ENCODE data around the gene DNMT1.

The DNMT1 gene

GRCh38 chr19:10228920-10229319 lies 34.2 kb upstream of the DNMT1 start:
- DNase-seq (ENCODE audit: low spot score), result no peak
- H3K27ac ChIP-seq (replicated peaks; ENCODE audit: low read length), result no peak overlapping the region

GRCh38 chr19:10228393-10228792 lies 33.6 kb upstream of the DNMT1 start:
- H2AK5ac ChIP-seq (ENCODE audit: low read depth, low read length), result no peak overlapping the region
- H2BK12ac ChIP-seq (ENCODE audit: low read length), result no peak overlapping the region
- H3K23ac ChIP-seq (ENCODE audit: low read depth, low read length, poor library complexity), result no peak overlapping the region
- no peak overlapping the region for H3K14ac ChIP-seq (ENCODE audit: low read length)
- no peak overlapping the region for H3K18ac ChIP-seq (ENCODE audit: low read length)
- DNase-seq (ENCODE audit: low spot score), result no peak
- H2BK15ac ChIP-seq (ENCODE audit: low read length), result peak overlapping the region; percentile 0
- H2AFZ ChIP-seq (ENCODE audit: low read length), result no peak overlapping the region
- no peak overlapping the region for H3K4ac ChIP-seq (ENCODE audit: low read length)
- no peak overlapping the region for H2BK5ac ChIP-seq (ENCODE audit: low read length)
- no CpG with 5 or more reads among the region's 5 CpGs for WGBS, 2 donors (ENCODE audit: extremely low coverage in 2 of 2, insufficient read length in 2 of 2, insufficient replicate concordance in 1 of 2)
- H3K4me1 ChIP-seq (ENCODE audit: control insufficient read depth in 2 of 2, insufficient read depth in 1 of 2, low read depth in 1 of 2, low read length in 2 of 2), result peaks cover 13 to 18% of the 10 kb centered on the region in 2 donors
- no peak overlapping the region for H3K27ac ChIP-seq (replicated peaks; ENCODE audit: low read length)
- no peaks in the 10 kb centered on the region for H3K9me3 ChIP-seq (replicated peaks in 1 of 2; ENCODE audit: control insufficient read depth in 2 of 2, insufficient read depth in 1 of 2, low read depth in 1 of 2, low read length in 2 of 2)
- no peak overlapping the region for H3K4me3 ChIP-seq (ENCODE audit: low read length in 2 of 2)
- no peak overlapping the region for H4K91ac ChIP-seq (ENCODE audit: low read depth, low read length, poor library complexity)
- H3K36me3 ChIP-seq (replicated peaks in 1 of 2; ENCODE audit: control insufficient read depth in 2 of 2, insufficient read depth in 2 of 2, low read length in 2 of 2), result peaks cover 7 to 20% of the 10 kb centered on the region in 2 donors
- H2BK120ac ChIP-seq (ENCODE audit: low read depth, low read length), result no peak overlapping the region
- H3K4me2 ChIP-seq (ENCODE audit: insufficient read depth, low read length, poor library complexity, severe bottlenecking), result no peak overlapping the region
- no peaks in the 10 kb centered on the region for H3K27me3 ChIP-seq (ENCODE audit: control insufficient read depth in 3 of 3, insufficient read depth in 3 of 3, low read depth in 1 of 3, low read length in 3 of 3)
- no peak overlapping the region for H3K9ac ChIP-seq (ENCODE audit: low read depth, low read length, poor library complexity)
- peaks cover 21% of the 10 kb centered on the region for H3K79me1 ChIP-seq (ENCODE audit: low read depth, low read length)
- no peak overlapping the region for H4K8ac ChIP-seq (ENCODE audit: low read depth, low read length)

More at GRCh38 chr19:10228920-10229319, 34.2 kb upstream of the DNMT1 start:
- Histone ChIP-seq H3K4me3 (ENCODE audit: low read length in 2 of 2) (no peak overlapping the region), H2AFZ (ENCODE audit: low read length) (no peak overlapping the region), H3K79me1 (ENCODE audit: low read depth, low read length) (peaks cover 21% of the 10 kb centered on the region), H2BK15ac (ENCODE audit: low read length) (no peak overlapping the region), H4K91ac (ENCODE audit: low read depth, low read length, poor library complexity) (no peak overlapping the region), H2BK5ac (ENCODE audit: low read length) (no peak overlapping the region), H3K4ac (ENCODE audit: low read length) (no peak overlapping the region), H2BK12ac (ENCODE audit: low read length) (no peak overlapping the region), H3K23ac (ENCODE audit: low read depth, low read length, poor library complexity) (no peak overlapping the region), H3K18ac (ENCODE audit: low read length) (no peak overlapping the region), H3K9ac (ENCODE audit: low read depth, low read length, poor library complexity) (no peak overlapping the region), H3K14ac (ENCODE audit: low read length) (no peak overlapping the region), H4K8ac (ENCODE audit: low read depth, low read length) (no peak overlapping the region), H2BK120ac (ENCODE audit: low read depth, low read length) (no peak overlapping the region), H3K9me3 (replicated peaks in 1 of 2; ENCODE audit: control insufficient read depth in 2 of 2, insufficient read depth in 1 of 2, low read depth in 1 of 2, low read length in 2 of 2) (no peaks in the 10 kb centered on the region), H2AK5ac (ENCODE audit: low read depth, low read length) (no peak overlapping the region), H3K27me3 (ENCODE audit: control insufficient read depth in 3 of 3, insufficient read depth in 3 of 3, low read depth in 1 of 3, low read length in 3 of 3) (no peaks in the 10 kb centered on the region), H3K4me2 (ENCODE audit: insufficient read depth, low read length, poor library complexity, severe bottlenecking) (no peak overlapping the region), H3K36me3 (replicated peaks in 1 of 2; ENCODE audit: control insufficient read depth in 2 of 2, insufficient read depth in 2 of 2, low read length in 2 of 2) (peaks cover 7 to 15% of the 10 kb centered on the region in 2 donors), H3K4me1 (ENCODE audit: control insufficient read depth in 2 of 2, insufficient read depth in 1 of 2, low read depth in 1 of 2, low read length in 2 of 2) (peaks cover 13 to 18% of the 10 kb centered on the region in 2 donors)
- WGBS, 2 donors (ENCODE audit: extremely low coverage in 2 of 2, insufficient read length in 2 of 2, insufficient replicate concordance in 1 of 2), result no CpG with 5 or more reads among the region's 2 CpGs

DNA sequence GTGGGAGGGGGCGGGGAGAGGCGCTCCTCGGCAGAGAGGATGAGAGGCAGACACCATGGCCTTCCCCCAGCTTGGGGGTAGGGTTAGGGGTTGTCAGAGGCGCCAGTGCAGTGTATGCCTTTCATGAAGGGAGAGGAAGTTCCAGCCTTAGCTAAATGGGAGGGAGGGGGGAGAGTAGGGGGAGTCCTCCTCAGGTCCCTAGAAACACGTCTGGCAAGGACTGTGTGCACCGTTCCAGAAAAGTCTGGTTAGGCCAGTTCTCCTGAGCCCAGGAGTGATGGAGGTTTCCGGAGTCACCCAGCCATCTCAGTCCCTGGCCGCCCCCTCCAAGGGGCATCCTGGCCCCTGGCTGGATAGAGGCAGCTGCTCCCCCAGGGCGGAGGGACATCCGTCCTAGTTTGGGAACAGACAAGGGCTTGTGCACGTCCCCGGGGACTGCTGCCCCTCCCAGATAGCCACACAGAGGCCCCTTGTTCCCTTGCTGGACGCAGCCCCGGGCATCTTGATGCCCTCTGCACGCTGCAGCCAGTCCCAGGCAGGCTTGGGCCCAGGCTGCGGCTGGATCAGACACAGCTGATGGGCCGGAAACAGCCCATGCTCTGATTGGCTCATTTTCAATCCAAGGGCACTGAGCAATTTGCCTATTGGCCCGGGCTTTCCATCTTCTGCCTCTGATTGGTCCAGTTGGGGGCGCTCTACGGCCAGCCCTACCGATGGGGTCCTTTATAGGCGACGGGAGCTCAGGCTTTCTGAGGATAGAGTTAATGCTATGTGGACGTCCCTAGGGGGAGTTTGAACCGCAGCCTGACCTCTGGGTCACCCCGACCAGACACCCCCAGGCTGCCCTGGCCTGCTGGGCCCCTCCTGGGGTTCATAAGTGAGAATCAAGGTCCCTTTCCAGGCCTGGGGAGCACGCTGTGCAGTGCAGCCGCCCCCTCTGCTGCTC lies 32.5 kb upstream of the DNMT1 start:
- no peak overlapping the region for H3K27ac ChIP-seq (replicated peaks; ENCODE audit: low read length)
- no peak overlapping the region for H3K4ac ChIP-seq (ENCODE audit: low read length)
- no CpG with 5 or more reads among the region's 28 CpGs for WGBS, 2 donors (ENCODE audit: extremely low coverage in 2 of 2, insufficient read length in 2 of 2, insufficient replicate concordance in 1 of 2)
- H3K9me3 ChIP-seq (replicated peaks in 1 of 2; ENCODE audit: control insufficient read depth in 2 of 2, insufficient read depth in 1 of 2, low read depth in 1 of 2, low read length in 2 of 2), result no peaks in the 10 kb centered on the region
- H3K23ac ChIP-seq (ENCODE audit: low read depth, low read length, poor library complexity), result peak overlapping the region; percentile 85
- peak overlapping the region; percentile 67 for H2BK15ac ChIP-seq (ENCODE audit: low read length)
- no peak overlapping the region for H4K91ac ChIP-seq (ENCODE audit: low read depth, low read length, poor library complexity)
- H3K4me2 ChIP-seq (ENCODE audit: insufficient read depth, low read length, poor library complexity, severe bottlenecking), result peak overlapping the region; percentile 12
- peaks cover 21% of the 10 kb centered on the region for H3K79me1 ChIP-seq (ENCODE audit: low read depth, low read length)
- no peak overlapping the region for H2BK5ac ChIP-seq (ENCODE audit: low read length)
- H3K27me3 ChIP-seq (ENCODE audit: control insufficient read depth in 3 of 3, insufficient read depth in 3 of 3, low read depth in 1 of 3, low read length in 3 of 3), result no peaks in the 10 kb centered on the region
- no peak overlapping the region for H3K14ac ChIP-seq (ENCODE audit: low read length)
- H2BK120ac ChIP-seq (ENCODE audit: low read depth, low read length), result peak overlapping the region; percentile 61
- H2AFZ ChIP-seq (ENCODE audit: low read length), result no peak overlapping the region
- peak overlapping the region; percentile 44 for H3K9ac ChIP-seq (ENCODE audit: low read depth, low read length, poor library complexity)
- H4K8ac ChIP-seq (ENCODE audit: low read depth, low read length), result no peak overlapping the region
- no peak for DNase-seq (ENCODE audit: low spot score)
- peak overlapping the region; percentile 87 for H3K18ac ChIP-seq (ENCODE audit: low read length)
- H3K36me3 ChIP-seq (replicated peaks in 1 of 2; ENCODE audit: control insufficient read depth in 2 of 2, insufficient read depth in 2 of 2, low read length in 2 of 2), result peaks cover 11 to 27% of the 10 kb centered on the region in 2 donors
- H2AK5ac ChIP-seq (ENCODE audit: low read depth, low read length), result peak overlapping the region; percentile 96
- no peak overlapping the region for H3K4me3 ChIP-seq (ENCODE audit: low read length in 2 of 2)
- H2BK12ac ChIP-seq (ENCODE audit: low read length), result no peak overlapping the region
- peaks cover 13 to 18% of the 10 kb centered on the region in 2 donors for H3K4me1 ChIP-seq (ENCODE audit: control insufficient read depth in 2 of 2, insufficient read depth in 1 of 2, low read depth in 1 of 2, low read length in 2 of 2)

DNA sequence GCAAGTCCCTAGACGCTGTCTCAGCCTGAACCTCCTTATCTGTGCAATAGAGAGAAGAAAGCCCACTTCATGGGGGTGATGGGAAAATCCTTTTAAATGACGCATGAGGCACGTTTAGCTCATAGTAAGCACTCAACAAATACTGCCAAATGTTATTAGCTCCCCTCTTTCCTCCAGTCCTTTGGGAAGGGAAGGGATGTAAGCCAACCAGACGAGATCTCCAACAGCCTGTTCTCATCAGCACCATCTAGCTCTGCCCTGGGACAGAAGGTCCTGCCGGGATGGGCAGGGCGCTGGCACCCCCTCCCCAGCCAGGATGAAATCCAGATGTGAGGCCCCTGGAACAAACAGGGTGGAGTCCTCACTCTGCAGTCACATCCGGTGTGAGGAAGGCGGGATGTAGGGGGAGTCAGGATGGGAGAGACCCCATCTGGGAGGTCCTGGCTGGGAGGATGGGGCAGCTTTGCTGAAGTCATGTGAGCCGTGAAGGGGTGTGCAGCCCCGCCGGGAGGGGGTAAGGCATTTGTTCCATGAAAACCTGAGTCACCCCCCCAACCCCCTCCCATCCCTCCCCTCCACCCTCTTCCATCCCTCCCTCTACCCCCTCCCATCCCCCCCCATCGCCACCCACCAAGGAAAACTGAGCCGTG lies 31.7 kb upstream of the DNMT1 start:
- H2BK15ac ChIP-seq (ENCODE audit: low read length), result no peak overlapping the region
- no peak overlapping the region for H3K4me2 ChIP-seq (ENCODE audit: insufficient read depth, low read length, poor library complexity, severe bottlenecking)
- no peak overlapping the region for H3K23ac ChIP-seq (ENCODE audit: low read depth, low read length, poor library complexity)
- no peak overlapping the region for H3K14ac ChIP-seq (ENCODE audit: low read length)
- no peaks in the 10 kb centered on the region for H3K9me3 ChIP-seq (replicated peaks in 1 of 2; ENCODE audit: control insufficient read depth in 2 of 2, insufficient read depth in 1 of 2, low read depth in 1 of 2, low read length in 2 of 2)
- no peak for DNase-seq (ENCODE audit: low spot score)
- H3K4me3 ChIP-seq (ENCODE audit: low read length in 2 of 2), result no peak overlapping the region
- peaks cover 13 to 15% of the 10 kb centered on the region in 2 donors for H3K4me1 ChIP-seq (ENCODE audit: control insufficient read depth in 2 of 2, insufficient read depth in 1 of 2, low read depth in 1 of 2, low read length in 2 of 2)
- no peak overlapping the region for H2BK5ac ChIP-seq (ENCODE audit: low read length)
- no peak overlapping the region for H3K18ac ChIP-seq (ENCODE audit: low read length)
- H3K27ac ChIP-seq (replicated peaks; ENCODE audit: low read length), result peak overlapping the region; percentile 23
- no peak overlapping the region for H2AK5ac ChIP-seq (ENCODE audit: low read depth, low read length)
- no peak overlapping the region for H3K4ac ChIP-seq (ENCODE audit: low read length)
- H4K91ac ChIP-seq (ENCODE audit: low read depth, low read length, poor library complexity), result no peak overlapping the region
- no peak overlapping the region for H4K8ac ChIP-seq (ENCODE audit: low read depth, low read length)
- H3K79me1 ChIP-seq (ENCODE audit: low read depth, low read length), result peaks cover 18% of the 10 kb centered on the region
- no CpG with 5 or more reads among the region's 13 CpGs for WGBS, 2 donors (ENCODE audit: extremely low coverage in 2 of 2, insufficient read length in 2 of 2, insufficient replicate concordance in 1 of 2)
- H3K36me3 ChIP-seq (replicated peaks in 1 of 2; ENCODE audit: control insufficient read depth in 2 of 2, insufficient read depth in 2 of 2, low read length in 2 of 2), result peaks cover 14 to 27% of the 10 kb centered on the region in 2 donors
- H2BK120ac ChIP-seq (ENCODE audit: low read depth, low read length), result no peak overlapping the region
- H3K9ac ChIP-seq (ENCODE audit: low read depth, low read length, poor library complexity), result no peak overlapping the region
- no peaks in the 10 kb centered on the region for H3K27me3 ChIP-seq (ENCODE audit: control insufficient read depth in 3 of 3, insufficient read depth in 3 of 3, low read depth in 1 of 3, low read length in 3 of 3)
- no peak overlapping the region for H2AFZ ChIP-seq (ENCODE audit: low read length)
- H2BK12ac ChIP-seq (ENCODE audit: low read length), result no peak overlapping the region

All from neuronal stem cell (in vitro differentiated cells).